Cardiac fibroblast (primary cell): ENCODE data around the gene PROSER1.

Experiments used
- DNase-seq, 2 donors: peaks; one replicate each; pipeline versions ENCODE4 v3.0.0 to v3.0.0-alpha.2; 2010; ENCODE audit warnings: low read depth in 2 of 2
- H3K4me3 ChIP-seq, 2 donors: replicated peaks in 1 of 2; 1 replicate in 1 of 2; 2 replicates in 1 of 2; pipeline ENCODE4 v1.5.1; 2011; ENCODE audit warnings: low read depth in 2 of 2, low read length in 2 of 2, mild to moderate bottlenecking in 2 of 2, moderate library complexity in 1 of 2
- TF ChIP-seq, protein P1 (sequence below): IDR thresholded peaks from one replicate; pipeline ENCODE4 v1.5.1; 2011; ENCODE audit warnings: low read depth, mild to moderate bottlenecking, low read length, inconsistent platforms

PROSER1 gene

DNA sequence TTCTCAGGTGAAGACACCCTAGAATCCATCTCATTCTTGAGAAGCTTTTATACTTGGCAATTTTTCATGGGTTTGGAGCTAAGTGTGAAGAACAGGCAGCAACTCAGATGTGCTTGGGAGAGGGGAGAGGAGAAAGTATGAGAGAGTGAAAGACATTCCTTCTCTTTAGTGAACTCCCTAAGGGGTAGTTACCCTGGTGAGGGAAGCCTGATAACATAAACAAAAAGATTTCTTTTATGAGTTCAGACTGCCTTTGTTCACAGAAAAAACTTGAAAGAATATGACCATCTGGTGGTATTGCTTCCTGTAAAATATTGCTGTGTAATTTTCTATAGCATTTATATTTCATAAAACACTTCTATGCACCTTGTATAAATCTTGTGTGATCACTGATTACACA lies 47.2 kb downstream of the PROSER1 start, which contains the start of gene STOML3:
Gene STOML3 (minus strand): TSS at position 139 of the 400 bp plus-strand sequence. CDS start 110 bp downstream, at position 29.
- TF ChIP-seq, protein P1, sequence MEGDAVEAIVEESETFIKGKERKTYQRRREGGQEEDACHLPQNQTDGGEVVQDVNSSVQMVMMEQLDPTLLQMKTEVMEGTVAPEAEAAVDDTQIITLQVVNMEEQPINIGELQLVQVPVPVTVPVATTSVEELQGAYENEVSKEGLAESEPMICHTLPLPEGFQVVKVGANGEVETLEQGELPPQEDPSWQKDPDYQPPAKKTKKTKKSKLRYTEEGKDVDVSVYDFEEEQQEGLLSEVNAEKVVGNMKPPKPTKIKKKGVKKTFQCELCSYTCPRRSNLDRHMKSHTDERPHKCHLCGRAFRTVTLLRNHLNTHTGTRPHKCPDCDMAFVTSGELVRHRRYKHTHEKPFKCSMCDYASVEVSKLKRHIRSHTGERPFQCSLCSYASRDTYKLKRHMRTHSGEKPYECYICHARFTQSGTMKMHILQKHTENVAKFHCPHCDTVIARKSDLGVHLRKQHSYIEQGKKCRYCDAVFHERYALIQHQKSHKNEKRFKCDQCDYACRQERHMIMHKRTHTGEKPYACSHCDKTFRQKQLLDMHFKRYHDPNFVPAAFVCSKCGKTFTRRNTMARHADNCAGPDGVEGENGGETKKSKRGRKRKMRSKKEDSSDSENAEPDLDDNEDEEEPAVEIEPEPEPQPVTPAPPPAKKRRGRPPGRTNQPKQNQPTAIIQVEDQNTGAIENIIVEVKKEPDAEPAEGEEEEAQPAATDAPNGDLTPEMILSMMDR, result no peak
- H3K4me3 ChIP-seq, result no peak within 1 kb of the TSS
- DNase-seq, result peak; percentile 10 to 13

DNA sequence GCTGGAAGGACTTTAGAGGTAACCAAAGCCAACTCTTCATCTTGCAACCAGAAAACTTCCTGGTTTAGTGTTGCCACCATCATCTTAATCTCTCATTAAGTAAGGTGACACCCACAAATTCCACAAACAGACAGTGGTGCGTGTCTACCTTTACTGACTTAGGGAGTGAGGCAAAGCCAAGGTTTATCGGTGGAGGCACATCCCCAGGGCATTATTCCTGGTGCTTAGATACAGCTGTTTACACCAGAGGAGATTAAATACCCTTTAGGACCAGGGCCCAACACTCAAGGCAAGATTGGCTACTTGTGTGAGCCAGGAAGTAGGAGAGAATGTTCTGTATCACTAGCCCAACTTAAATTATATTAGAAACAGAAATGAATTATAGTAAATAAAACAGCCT lies 56.8 kb downstream of the PROSER1 start:
- DNase-seq, result no peak
- no peak overlapping the region for H3K4me3 ChIP-seq
- TF ChIP-seq, protein P1, result no peak

DNA sequence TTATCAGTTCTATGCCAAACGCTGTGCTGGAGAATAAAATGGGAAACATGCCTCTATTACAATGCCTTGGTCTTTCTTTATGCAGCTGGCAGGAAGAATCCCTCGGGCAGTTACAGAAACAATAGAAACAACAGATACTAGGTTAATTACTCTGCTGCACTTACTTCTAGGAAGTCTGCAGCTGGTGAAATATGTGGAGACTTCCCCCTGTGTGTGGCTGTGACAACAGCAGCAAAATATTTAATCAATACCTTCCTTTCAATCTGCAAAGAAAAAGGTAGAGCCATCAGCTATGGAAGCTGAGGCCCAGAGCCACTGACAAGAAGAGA lies 57.2 kb downstream of the PROSER1 start:
- H3K4me3 ChIP-seq, result no peak overlapping the region
- no peak for DNase-seq
- TF ChIP-seq, protein P1, result no peak

DNA sequence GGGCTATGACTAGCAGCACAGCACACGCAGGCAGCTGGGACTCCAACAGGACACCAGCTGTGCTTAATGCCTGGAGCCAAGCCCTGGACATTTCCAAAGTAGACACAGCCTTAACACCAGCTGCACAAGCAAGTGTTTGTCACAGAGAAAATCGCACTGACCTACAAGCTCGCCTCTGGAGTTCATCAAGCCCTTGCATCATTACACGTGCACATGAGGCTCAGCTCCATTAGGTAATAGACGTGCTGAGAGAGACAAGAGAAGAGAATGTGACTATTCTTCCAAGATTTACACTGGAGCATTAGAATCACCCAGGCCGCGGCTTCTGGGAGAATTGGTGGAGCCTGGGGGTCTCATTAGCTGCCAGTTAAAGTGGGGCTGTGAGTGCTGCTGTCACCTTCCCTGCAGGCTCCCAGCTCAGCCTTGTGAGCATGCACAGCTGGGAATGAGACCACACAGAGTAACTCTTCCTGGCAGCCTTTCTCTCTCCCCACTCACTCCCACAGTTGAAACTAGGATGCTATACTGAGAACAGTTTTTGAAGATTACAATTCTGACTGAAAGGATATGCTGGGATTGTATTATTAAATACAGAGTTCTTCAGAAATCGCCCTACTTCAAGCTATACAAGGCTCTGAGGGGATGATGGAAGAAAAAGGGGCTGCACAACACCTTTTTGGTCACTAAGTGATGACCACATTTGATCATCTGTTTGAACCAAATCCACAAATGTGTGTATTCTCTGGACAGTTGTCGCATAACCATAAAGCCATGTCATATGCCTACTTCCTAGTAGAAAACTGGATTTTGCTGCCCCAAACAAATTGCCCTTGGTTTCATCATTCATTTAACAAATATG lies 57.8 kb downstream of the PROSER1 start:
- TF ChIP-seq, protein P1, result no peak
- peak; percentile 3 to 12 for DNase-seq
- no peak overlapping the region for H3K4me3 ChIP-seq

DNA sequence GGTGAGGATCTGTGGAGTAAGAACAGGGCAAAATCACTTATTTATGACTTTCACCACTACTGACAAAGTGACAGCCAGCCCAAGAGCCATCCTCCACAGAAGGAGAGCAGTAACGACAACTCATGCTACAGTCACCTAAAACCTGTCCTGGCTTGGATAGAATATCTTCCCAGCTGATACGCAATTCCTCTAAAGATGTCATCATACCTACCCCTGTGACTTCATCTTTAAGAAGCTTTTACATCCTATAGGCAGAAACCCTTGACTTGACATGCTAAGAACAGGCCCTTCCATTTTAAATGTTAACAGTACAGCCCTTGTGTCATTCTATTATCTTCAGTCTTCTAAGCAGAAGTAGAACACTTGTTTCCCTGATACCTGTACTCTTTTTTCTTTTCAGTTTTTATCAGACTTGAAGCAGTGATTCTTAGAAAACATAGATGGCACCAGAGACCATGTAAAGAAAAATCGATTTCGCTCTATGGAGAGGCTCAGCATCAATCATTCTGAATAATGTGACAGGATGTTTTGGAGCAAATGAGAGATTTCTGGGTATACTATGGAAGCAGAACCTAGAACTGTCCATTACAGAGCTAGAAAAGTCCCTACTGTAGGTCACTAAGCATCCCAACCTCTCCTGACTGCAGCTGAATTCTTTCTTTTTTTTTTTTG lies 67.4 kb downstream of the PROSER1 start:
- no peak for DNase-seq
- TF ChIP-seq, protein P1, result no peak
- no peak overlapping the region for H3K4me3 ChIP-seq

DNA sequence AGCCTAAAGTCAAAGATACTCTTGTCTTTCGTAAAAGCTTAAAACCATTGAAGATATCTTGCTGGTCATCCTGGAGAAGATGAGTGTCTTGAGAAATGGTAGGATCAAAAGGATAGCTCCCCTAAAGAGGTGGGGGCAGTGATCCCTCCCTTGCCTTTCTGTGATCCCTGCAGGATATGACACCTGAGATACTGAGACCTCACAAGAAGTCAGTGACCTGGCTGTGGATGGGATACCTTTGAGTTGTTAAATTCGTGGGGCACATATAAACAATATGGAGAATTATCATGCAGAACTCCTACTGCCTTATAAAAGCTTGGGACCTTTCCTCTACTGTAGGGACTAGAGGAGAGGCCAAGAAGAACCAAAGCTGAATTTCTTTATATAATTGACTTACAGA lies 68.7 kb downstream of the PROSER1 start:
- TF ChIP-seq, protein P1, result no peak
- H3K4me3 ChIP-seq, result no peak overlapping the region
- DNase-seq, result no peak
